Fibroblast of skin of back (primary cell): Measurements from ENCODE around the gene MMP19. TPM values are rescaled to one million over a fixed set of nuclear protein-coding genes. Genes with fewer than 3 reads are reported as not detected.
"Not testable (repeated sequence)": the region's sequence is repeated elsewhere in the genome, so short reads cannot be mapped to it uniquely, and the experiment has no call there.

Source experiments
- DNase-seq: peaks from one replicate; pipeline ENCODE4 v3.0.0-alpha.2; 2013
- polyA plus RNA-seq, 2 experiments: library from polyadenylated mRNA; unstranded; fragments of 120-200 nt; gene quantifications; one replicate each; pipeline ENCODE4 v1.2.1, GENCODE V29; 2013; ENCODE audit not compliant: insufficient read length in 2 of 2

MMP19 gene, protein sequence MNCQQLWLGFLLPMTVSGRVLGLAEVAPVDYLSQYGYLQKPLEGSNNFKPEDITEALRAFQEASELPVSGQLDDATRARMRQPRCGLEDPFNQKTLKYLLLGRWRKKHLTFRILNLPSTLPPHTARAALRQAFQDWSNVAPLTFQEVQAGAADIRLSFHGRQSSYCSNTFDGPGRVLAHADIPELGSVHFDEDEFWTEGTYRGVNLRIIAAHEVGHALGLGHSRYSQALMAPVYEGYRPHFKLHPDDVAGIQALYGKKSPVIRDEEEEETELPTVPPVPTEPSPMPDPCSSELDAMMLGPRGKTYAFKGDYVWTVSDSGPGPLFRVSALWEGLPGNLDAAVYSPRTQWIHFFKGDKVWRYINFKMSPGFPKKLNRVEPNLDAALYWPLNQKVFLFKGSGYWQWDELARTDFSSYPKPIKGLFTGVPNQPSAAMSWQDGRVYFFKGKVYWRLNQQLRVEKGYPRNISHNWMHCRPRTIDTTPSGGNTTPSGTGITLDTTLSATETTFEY
- 20.2 TPM for polyA plus RNA-seq (2013, experiment 1 of 2; ENCODE audit: insufficient read length)
- polyA plus RNA-seq (2013, experiment 2 of 2; ENCODE audit: insufficient read length): 18.2 TPM

DNA sequence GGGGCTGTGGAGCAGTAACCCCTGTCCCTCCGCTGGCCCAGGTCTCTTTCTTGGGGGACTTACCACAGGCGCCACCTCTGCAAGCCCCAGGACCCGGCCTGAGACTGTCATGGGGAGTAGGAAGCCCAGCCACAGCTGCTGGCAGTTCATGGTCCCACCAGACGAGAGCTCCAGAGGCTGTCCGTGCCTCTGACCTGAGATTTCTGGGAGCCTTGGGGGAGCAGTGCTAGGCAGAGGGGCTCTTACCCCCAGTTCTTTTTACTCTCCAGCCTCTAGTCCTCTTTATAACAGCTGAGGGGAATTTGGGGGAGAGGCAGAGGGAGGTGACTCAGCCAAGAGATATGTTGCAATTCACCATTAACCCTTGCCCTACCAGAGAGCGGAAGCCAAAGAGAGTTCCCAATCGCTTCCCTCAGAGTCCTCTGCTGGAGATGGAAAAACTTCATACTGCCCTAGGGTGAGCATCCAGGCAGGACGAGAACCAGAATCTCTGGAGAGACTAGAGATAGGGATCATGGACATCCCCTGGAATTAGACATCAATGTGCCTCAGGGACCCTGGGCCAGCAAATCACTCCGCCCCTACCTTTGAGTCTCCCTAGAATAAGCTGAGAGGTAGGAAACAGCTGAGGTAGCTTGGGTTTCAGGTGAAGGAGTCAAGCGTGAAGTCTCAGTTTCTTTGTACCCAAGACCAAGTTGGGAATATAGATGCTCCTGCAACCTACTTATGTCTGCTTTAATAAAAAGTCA, at the start of gene MMP19:
Gene MMP19, minus strand, starts transcription at position 256 of the 749 bp plus-strand sequence. Its CDS starts 106 bp downstream, at position 150.
- peak; percentile 84 for DNase-seq

DNA sequence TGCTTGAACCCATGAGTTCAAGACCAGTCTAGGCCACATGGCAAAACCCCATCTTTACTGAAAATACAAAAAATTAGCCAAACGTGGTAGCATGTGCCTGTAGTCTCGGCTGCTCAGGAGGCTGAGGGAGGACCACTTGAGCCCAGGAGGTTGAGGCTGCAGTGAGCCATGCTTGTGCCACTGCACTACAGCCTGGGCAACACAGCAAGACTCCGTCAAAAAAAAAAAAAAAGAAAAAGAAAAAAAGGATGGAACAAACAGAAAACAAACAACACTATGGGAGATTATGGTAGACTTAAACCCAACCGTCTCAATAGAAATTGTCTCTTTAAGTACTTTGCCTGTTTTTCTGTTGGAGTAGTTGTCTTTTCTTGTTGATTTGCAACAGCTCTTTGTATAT, 48.6 kb upstream of the MMP19 start:
- DNase-seq: no peak

DNA sequence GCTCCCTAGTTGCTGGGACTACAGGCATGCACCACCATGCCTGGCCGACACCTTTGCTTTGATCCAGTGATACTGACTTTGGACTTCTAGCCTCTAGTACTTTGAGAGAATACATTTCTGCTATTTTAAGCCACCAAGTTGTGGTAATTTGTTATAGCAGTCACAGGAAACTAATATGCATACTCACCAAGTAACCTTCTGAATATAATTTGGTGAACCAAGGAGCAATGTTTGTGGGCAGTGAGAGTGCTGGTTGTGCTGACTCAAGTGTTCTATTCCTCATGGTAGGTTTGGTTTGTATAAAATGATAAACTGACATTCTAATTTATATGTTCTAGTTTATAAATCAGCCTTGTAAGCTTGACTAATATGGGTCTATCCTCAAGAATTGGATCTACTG, 42.4 kb upstream of the MMP19 start:
- DNase-seq: no peak

DNA sequence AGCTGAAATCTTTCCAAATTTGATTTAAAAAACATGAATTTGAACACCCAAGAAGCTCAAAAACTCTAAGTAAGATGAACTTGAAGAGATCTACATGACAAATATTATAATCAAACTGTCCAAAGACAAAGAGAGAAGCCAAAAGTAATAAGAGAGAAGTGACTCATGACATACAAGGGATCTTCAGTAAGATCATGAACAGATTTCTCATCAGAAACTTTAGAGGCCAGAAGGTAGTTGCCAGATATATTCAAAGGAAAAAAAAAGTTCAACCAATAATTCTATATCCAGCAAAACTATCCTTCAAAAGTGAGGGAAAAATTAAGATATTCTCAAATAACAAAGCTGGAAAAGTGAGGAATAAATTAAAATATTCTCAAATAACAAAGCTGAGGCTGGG, 35.1 kb upstream of the MMP19 start:
- DNase-seq: no peak

DNA sequence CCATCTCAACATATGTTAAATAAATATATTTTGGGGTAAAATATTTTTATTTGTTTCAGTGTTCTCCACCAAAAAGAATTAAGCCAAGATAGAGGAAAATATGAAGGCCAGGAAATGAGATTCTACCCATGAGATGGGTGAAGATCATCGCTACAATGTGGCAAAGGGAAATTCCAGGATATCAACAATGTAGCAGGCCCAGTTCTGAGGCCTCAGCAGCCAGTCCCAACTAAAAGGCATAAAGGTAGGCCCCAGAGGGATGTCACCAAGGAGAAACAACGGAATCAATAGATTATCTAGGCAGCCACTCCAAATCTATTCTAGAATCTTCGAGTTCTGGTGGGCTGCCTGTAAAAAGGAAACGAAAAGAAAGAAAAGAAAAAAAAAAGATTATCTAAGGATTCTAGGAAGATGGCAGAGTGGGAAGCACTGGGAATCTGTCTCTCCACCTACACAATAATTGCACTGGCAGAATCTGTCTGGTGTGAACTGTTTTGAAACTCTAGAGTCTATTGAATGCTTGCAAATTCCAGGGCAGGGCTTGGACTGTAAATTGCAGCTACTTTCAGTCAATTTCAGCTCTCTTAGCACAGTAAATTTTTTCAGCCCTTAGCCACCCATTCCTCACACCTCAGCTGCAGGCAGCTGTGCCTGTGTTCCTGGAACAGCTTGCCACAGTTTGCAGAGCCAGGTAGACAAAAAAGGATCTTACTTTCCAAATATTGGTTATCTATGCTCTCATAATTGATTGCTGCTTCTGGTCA, 33.1 kb upstream of the MMP19 start:
- DNase-seq: no peak

DNA sequence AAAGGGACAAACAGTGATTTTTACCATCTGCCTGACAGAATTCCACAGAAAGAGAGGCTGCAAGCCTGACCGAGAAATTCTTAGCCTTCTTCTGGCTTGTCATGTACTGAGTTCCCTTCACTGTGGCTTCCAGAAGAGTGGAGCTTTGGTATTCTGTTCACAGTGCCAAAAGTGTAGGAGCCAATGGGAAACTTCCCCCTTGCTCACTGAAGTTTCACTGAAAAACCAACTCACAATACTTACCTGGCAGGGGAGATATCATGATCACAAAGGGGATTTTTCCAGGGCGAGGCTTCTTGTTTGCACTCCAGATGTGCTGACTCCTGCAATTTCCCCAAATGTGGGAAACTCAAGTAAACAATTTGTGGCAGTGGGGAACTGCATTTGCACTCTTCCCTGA, 31.7 kb upstream of the MMP19 start:
- DNase-seq: no peak

DNA sequence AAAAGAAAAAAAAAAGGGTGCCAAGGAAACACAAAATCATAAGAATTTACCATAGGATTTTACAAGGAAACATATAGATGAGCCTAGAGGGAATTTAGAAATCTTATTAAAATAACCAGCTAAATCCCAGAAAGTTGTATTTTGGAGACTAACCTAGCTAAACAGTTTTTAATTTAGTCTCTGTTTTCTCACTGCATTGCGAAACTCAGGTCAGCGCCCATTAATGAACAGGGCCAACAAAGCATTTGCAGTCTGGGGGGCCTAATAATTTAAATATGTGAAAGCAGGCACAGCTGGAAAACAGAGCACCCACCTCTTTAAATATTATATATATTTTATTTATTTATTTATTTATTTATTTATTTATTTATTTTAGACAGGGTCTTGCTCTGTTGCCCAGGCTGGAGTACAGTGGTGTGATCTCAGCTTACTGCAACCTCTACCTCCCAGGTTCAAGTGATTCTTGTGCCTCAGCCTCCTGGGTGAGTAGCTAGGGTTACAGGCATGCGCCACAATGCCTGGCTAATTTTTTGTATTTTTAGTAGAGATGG, 23.8 kb upstream of the MMP19 start:
- not testable (repeated sequence) for DNase-seq

DNA sequence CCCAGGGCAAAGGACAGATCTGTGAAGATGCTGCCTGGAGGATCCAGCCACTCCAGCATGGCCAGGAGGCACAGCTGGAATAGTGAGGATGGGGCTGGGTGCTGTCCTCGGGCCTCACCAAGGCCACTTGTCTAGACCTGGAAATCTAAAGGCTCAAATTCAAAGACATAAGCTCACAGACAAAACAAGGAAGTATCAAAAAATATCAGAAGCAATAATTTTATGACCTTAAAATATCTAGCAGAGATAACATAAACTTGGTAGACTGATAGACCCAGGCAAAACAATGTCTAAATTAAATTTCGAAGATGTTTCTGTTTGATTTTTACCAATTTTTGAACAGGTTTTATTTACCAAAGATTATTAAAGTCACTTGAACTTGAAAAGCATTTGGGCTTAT, 22.6 kb upstream of the MMP19 start:
- no peak for DNase-seq

DNA sequence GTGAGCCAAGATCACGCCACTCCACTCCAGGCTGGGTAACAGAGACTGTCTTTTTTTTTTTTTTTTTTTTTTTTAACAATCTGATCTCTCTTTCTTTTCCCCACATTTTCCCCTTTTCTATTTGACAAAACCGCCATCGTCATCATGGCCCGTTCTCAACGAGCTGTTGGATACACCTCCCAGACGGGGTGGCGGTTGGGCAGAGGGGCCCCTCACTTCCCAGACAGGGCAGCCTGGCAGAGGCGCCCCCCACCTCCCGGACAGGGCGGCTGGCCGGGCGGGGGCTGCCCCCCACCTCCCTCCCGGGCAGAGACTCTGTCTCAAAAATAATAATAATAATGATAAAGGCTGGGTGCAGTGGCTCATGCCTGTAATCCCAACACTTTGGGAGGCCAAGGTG, 20.2 kb upstream of the MMP19 start:
- not testable (repeated sequence) for DNase-seq

DNA sequence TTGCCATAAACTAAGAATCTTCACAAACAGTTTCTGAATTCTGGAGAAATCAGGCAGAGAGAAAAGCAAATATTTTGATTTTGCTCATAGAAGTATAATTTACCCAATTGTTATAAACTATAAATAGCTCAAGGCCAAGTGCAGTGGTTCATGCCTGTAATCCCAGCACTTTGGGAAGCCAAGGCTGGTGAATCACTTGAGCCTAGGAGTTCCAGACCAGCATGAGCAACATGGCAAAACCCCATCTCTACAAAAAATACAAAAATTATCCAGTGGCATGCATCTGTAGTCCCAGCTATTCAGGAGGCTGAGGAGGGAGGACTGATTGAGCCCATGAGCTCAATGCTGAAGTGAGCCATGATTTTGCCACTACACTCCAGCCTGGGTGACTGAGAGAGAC, 19.6 kb upstream of the MMP19 start:
- peak; percentile 63 for DNase-seq

DNA sequence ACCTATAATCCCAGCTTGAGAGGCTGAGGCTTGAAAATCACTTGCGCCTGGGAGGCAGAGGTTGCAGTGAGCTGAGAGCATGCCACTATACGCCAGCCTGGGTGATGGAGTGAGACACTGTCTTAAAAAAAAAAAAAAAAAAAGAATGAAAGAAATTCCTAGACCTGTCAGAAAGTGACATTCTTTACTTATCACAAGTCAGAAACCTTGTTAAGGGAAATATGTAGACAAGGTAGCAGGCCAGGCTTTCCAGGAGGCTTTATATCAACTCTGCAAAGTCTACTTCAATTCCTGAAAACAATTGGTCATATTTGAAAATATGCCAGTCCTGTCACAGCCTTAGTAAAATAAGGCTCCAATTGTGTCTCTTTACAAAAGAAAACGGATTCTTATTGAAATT, 19.1 kb upstream of the MMP19 start:
- no peak for DNase-seq

DNA sequence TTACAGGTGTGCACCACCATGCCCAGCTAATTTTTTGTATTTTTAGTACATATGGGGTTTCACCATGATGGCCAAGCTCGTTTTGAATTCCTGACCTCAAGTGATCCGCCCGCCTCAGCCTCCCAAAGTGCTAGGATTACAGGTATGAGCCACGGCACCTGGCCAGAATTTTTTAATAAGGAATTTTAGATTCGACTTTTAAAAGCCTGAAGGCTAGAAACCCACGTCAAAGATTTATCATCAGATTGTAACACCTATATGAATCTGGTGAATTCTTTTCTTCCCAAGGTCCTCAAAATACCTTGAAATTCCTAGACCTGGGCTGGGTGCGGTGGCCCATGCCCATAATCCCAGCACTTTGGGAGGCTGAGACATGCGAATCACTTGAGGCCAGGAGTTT, 18.7 kb upstream of the MMP19 start:
- DNase-seq: no peak

DNA sequence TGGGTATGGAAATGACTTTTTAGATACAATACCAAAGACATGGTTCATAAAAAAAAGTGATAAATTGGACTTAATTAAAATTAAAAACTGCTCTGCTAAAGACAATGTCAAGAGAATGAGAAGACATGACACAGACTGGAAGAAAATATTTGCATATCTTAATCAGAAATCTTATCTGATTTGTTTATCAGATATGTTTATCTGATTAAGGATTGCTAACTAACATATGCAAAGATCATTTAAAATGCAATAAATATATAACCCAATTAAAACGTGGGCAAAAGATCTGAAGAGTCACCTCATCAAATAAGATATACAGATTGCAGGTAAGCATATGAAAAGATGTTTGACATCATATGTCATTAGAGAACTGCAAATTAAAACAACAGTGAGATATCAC, 10.0 kb upstream of the MMP19 start:
- DNase-seq: no peak

DNA sequence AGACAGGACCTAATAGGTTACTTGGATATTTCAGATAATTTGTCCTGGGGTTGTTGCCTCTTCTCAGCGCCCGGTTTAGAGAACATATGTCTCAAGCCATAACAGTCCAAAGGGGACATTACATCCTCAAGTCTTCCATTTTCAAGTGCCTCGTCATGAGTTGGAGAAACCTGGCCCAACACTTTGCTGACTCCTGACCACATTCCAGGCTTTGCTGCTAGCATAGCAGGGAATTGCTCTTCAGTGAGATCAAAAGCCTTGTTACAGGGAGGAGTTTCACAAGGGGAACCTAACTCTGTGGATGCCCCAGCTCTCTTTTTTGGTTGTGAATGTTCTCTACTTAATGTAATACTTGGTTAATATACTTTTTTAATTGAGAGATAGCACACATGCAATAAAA, 8.2 kb upstream of the MMP19 start:
- peak; percentile 47 for DNase-seq

DNA sequence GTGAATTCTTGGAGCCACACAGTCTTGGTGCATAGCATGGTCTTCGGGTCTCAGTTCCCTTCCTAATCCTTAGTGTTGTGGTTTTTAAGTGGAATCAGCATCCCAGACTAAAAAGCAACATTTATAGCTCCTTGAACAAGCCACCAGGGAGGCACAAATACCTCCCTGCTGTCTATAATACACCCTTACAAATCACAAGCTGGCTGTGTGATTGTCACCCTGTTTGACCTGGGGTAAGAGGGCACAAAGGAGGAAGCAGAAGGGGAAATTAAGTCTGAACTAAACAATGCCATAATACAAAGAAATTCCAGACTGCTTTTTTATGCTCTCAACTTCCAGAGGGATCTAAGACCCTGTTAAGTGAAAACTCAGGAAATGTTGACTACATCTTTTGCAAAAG, 7.7 kb upstream of the MMP19 start:
- peak; percentile 47 for DNase-seq

DNA sequence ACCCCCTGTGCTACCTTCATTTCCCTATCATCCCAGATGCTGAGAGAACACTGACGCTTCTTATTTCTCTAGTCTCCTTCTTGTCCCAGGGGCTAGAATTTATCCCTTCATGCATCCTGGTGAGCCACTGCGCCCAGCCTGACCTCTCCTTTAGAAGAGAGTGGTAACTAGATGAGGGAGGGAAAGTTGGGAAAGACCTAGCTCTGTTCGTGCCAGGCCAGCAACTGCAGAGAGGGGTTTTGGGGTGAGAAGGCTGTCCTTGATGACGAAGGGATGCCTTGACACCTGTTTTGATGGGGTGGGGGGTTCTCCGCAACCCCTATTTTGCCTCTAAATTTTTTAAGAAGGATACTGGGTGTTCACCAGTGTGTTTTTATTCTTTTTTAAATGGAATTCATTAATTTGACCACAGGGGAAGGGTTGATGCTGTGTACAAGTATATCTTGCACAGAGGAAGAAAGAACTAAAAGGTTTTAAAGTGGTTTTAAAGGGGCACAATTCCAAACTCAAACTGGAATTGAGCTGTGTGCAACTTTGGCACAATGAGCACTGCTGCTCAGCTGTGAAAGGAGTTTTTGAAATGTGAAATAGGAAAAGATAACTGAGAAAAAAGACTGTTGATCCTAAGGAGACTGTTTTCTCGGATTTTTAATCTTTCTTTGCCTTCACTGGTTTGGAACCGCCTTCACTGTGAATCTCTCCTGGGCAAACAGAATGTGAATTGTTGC, 7.0 kb upstream of the MMP19 start:
- no peak for DNase-seq

DNA sequence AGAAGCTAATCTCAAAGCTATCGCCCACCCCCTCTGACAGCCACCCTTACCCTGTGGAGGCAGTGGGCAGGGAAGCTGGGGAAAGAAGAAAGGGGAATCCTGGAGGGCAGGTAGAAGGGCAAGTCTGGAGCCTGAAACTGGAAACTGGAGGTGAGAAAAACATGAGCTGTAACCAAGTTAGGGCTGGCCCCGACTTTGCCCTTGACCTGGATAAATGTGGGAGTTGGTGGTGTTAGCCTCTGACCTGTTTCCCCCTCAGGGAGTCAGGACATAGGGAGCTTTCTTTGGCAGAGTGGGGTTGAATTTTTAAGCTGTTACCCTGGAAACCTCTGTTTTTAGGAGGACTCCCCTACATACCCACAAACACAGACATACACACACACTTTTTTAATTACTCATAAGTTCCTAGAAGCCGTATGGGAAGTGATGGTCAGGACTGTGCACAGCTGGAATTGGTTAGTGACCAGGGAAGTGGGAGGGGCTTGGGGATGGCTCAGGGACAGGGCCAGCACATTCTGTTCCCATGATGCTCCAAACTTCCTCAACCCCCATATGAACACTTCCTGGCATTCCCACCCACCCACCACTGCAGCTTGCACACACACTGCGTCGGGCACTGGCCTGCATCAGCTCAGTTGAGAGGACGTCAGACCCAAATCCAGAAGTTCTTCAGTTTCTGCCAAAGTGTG, 5.0 kb upstream of the MMP19 start:
- DNase-seq: peak; percentile 99

DNA sequence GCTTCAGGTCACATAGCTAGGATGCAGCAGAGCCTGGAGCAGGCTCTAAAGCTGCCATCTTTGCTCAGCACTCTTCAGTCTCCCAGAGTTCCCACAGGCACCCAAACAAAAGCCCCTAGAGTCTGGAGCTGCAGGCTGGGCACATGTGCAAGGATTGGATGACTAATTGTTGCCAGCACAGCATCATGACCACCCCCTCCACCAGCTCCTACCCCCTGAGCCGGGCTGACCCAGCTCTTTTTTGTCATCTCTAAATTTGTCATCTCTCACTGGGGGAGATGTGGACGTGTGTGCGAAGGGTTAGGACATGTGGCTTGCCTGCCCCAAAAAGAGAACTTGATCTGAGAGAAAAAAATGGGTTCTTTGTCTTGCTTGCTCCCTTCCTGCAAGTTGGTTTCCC, 4.3 kb upstream of the MMP19 start:
- DNase-seq: peak; percentile 93

DNA sequence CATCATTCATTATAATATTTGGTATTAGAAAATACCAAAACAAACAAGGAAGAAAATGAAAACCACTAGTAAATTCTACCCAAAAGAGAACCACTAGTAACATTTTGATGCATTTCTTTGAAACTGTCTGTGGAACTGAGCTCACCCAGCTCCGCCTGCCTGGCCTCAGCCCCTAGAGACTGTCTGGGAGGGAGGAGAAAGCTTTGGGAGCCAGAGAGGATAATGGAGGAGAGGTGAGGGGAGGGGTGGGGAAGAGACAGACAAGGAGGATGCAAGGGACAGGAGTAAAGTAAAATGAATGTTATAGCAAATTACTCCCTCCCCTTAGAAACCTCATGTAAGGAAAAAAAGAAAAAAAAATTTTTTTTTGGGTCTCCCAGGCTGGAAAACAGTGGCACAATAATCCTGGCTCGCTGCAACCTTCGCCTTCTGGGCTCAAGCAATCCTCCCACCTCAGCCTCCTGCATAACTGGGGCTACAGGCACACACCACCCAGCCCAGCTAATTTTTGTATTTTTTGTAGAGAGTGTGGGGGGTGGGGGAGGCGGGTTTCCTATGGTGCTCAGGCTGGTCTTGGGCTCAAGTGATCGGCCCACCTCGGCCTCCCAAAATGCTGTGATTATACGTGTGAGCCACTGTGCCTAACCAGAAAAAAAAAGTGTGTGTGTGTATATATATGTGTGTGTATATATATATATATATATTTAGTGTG, 3.2 kb upstream of the MMP19 start:
- peak; percentile 41 for DNase-seq

DNA sequence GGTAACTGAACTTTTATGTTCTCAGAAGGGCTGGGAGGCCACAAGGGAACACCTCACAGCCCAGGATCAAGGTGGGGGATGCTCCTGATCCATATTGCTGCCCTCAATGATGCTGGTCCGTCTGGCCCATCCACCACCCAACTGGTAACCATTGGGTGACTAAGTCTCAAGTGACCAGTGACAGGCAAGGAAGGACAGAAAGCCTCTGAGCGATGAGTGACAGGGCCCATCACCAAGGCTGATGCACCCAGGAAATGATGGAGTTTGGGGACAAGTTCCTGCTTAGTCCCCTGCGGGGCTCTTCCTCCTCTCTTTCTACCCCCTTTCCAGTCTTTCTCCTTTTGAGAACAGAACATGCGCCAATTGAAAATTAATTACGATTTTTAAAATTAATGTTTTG, 2.6 kb upstream of the MMP19 start:
- no peak for DNase-seq

DNA sequence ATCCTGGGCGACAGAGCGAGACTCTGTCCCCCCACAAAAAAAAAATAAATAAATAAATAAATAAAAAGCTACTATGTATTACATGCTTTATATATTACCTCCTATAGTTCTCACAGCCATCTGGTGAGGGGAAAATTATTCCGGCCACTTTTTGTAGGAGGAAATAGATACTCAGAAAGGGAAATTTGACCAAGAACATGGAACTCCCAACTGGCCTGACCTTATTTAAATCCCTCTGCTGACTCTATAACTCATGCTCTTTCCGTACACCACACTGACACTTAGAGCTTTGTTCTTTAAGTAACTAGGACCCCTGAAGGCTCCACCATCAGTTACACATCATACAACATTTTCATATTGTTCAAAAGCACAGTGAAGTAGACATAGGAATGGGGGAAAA, 2.2 kb upstream of the MMP19 start:
- DNase-seq: no peak
